HepG2 (cell line): ENCODE results near the gene LARP1. TPM values are rescaled to one million over a fixed set of nuclear protein-coding genes. Genes with fewer than 3 reads are reported as not detected.

Source experiments
- ASH2L ChIP-seq: fragments of 300-600, 200-600 bp; sonication (generic); IDR thresholded peaks from 2 replicates; pipeline ENCODE4 v1.7.0; 2017; ENCODE audit warnings: low read depth, mild to moderate bottlenecking, moderate library complexity, mixed read lengths, low read length; ENCODE audit not compliant: insufficient read length
- BCL6 ChIP-seq: IDR thresholded peaks from 2 replicates; pipeline ENCODE4 v1.6.1; 2016; ENCODE audit warnings: missing genetic modification reagents, missing compliant biosample characterization
- FOSL2 ChIP-seq: sonication (generic); formaldehyde crosslinking; IDR thresholded peaks from 2 replicates; pipeline ENCODE4 v1.4.0; 2020; ENCODE audit warnings: missing genetic modification reagents
- HES4 ChIP-seq: sonication (generic); formaldehyde crosslinking; IDR thresholded peaks from 2 replicates; pipeline ENCODE4 v1.9.0; 2021; ENCODE audit warnings: mild to moderate bottlenecking, missing genetic modification reagents, borderline replicate concordance
- HHEX ChIP-seq: IDR thresholded peaks from 2 replicates; pipeline ENCODE4 v1.6.1; 2016; ENCODE audit warnings: control low read depth
- HNRNPK ChIP-seq: fragments of 200-400 bp; formaldehyde crosslinking; IDR thresholded peaks from 2 replicates; pipeline ENCODE4 v1.6.1; 2018; ENCODE audit warnings: low read length, low read depth, moderate library complexity, mild to moderate bottlenecking; ENCODE audit not compliant: poor library complexity, severe bottlenecking
- HOXA3 ChIP-seq: sonication (generic); formaldehyde crosslinking; IDR thresholded peaks from 2 replicates; pipeline ENCODE4 v1.5.0; 2020; ENCODE audit warnings: missing genetic modification reagents
- MXD4 ChIP-seq: IDR thresholded peaks from 2 replicates; pipeline ENCODE4 v1.6.1; 2016; ENCODE audit warnings: mild to moderate bottlenecking, missing biosample characterization, missing genetic modification reagents
- NFKBIZ ChIP-seq: IDR thresholded peaks from 2 replicates; pipeline ENCODE4 v1.6.1; 2018; ENCODE audit warnings: missing genetic modification reagents, missing compliant biosample characterization
- RBFOX2 ChIP-seq: fragments of 200-400 bp; formaldehyde crosslinking; IDR thresholded peaks from 2 replicates; pipeline ENCODE4 v1.6.1; 2017; ENCODE audit warnings: low read depth, mild to moderate bottlenecking, low read length
- RFXAP ChIP-seq: sonication (generic); formaldehyde crosslinking; IDR thresholded peaks from 2 replicates; pipeline ENCODE4 v1.4.0; 2020; ENCODE audit warnings: missing genetic modification reagents, borderline replicate concordance
- RXRA ChIP-seq: sonication (generic); formaldehyde crosslinking; IDR thresholded peaks from 2 replicates; pipeline ENCODE4 v1.5.1; 2020; ENCODE audit warnings: missing genetic modification reagents
- SALL1 ChIP-seq: sonication (generic); formaldehyde crosslinking; IDR thresholded peaks from 2 replicates; pipeline ENCODE4 v1.8.0; 2022; ENCODE audit warnings: mild to moderate bottlenecking, missing genetic modification reagents
- THAP11 ChIP-seq: IDR thresholded peaks from 2 replicates; pipeline ENCODE4 v1.6.1; 2016; ENCODE audit warnings: missing biosample characterization, missing genetic modification reagents
- ZMYM2 ChIP-seq: sonication (generic); formaldehyde crosslinking; IDR thresholded peaks from 2 replicates; pipeline ENCODE4 v1.8.0; 2022; ENCODE audit warnings: mild to moderate bottlenecking, missing genetic modification reagents
- ZNF281 ChIP-seq: sonication (generic); formaldehyde crosslinking; IDR thresholded peaks from 2 replicates; pipeline ENCODE4 v1.4.0; 2020; ENCODE audit warnings: missing genetic modification reagents, borderline replicate concordance
- ZNF484 ChIP-seq: sonication (generic); formaldehyde crosslinking; IDR thresholded peaks from 2 replicates; pipeline ENCODE4 v1.5.1; 2020; ENCODE audit warnings: mild to moderate bottlenecking, low read depth, missing genetic modification reagents, borderline replicate concordance
- ZNF703 ChIP-seq: sonication (generic); formaldehyde crosslinking; IDR thresholded peaks from 2 replicates; pipeline ENCODE4 v1.5.1; 2020; ENCODE audit warnings: missing genetic modification reagents, mild to moderate bottlenecking, moderate library complexity, borderline replicate concordance
- ZNF724P ChIP-seq: sonication (generic); formaldehyde crosslinking; IDR thresholded peaks from 2 replicates; pipeline ENCODE4 v1.8.0; 2022; ENCODE audit warnings: missing genetic modification reagents, borderline replicate concordance
- ZNF766 ChIP-seq: sonication (generic); formaldehyde crosslinking; IDR thresholded peaks from 2 replicates; pipeline ENCODE4 v1.5.0; 2020; ENCODE audit warnings: missing genetic modification reagents, borderline replicate concordance
- ZNF841 ChIP-seq: sonication (generic); formaldehyde crosslinking; IDR thresholded peaks from 2 replicates; pipeline ENCODE4 v1.8.1; 2023; ENCODE audit warnings: missing genetic modification reagents, borderline replicate concordance
- polyA plus RNA-seq, 8 experiments: library from polyadenylated mRNA; depleted of rRNA in 3 of 8; stranded (reverse) in 7 of 8; unstranded in 1 of 8; fragments of >200 nt; fragmentation: Illumina TruSeq in 4 of 8; extraction: Trizol in 4 of 8; gene quantifications; 2 replicates each; pipeline versions ENCODE4 v1.2.1 to v1.2.3, GENCODE V29; 2011 to 2016; ENCODE audit warnings: low read depth in 4 of 8, missing spikeins in 1 of 8, mixed read lengths in 1 of 8; ENCODE audit not compliant: insufficient read depth in 1 of 8
- total RNA-seq, 5 experiments: library from RNA; depleted of rRNA; stranded (reverse); fragments of >200 nt; fragmentation: Illumina TruSeq; extraction: Trizol; gene quantifications; 2 replicates each; pipeline ENCODE4 v1.2.3, GENCODE V29; 2016; ENCODE audit warnings: low read depth in 1 of 5
- TF ChIP-seq, protein P1 (sequence below): sonication (generic); formaldehyde crosslinking; IDR thresholded peaks from 2 replicates; pipeline ENCODE4 v1.5.1; 2020; ENCODE audit warnings: mild to moderate bottlenecking, missing genetic modification reagents, moderate library complexity

The LARP1 gene
- total and polyA plus RNA-seq, 2 of the 13 experiments (the other 11 are each of a cell fraction or from before 2014, with no cell fraction given) = 45.2 to 61.4 TPM

GRCh38 chr5:154756868-154757813, 2.0 kb downstream of the LARP1 start (continued):
- TF ChIP-seq, protein P1, sequence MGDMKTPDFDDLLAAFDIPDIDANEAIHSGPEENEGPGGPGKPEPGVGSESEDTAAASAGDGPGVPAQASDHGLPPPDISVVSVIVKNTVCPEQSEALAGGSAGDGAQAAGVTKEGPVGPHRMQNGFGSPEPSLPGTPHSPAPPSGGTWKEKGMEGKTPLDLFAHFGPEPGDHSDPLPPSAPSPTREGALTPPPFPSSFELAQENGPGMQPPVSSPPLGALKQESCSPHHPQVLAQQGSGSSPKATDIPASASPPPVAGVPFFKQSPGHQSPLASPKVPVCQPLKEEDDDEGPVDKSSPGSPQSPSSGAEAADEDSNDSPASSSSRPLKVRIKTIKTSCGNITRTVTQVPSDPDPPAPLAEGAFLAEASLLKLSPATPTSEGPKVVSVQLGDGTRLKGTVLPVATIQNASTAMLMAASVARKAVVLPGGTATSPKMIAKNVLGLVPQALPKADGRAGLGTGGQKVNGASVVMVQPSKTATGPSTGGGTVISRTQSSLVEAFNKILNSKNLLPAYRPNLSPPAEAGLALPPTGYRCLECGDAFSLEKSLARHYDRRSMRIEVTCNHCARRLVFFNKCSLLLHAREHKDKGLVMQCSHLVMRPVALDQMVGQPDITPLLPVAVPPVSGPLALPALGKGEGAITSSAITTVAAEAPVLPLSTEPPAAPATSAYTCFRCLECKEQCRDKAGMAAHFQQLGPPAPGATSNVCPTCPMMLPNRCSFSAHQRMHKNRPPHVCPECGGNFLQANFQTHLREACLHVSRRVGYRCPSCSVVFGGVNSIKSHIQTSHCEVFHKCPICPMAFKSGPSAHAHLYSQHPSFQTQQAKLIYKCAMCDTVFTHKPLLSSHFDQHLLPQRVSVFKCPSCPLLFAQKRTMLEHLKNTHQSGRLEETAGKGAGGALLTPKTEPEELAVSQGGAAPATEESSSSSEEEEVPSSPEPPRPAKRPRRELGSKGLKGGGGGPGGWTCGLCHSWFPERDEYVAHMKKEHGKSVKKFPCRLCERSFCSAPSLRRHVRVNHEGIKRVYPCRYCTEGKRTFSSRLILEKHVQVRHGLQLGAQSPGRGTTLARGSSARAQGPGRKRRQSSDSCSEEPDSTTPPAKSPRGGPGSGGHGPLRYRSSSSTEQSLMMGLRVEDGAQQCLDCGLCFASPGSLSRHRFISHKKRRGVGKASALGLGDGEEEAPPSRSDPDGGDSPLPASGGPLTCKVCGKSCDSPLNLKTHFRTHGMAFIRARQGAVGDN = peak; percentile 44
- TF ChIP-seq HNRNPK = peak; percentile 96
- no peak for TF ChIP-seq THAP11
- 0 out of 2 replicates have a peak, but pooled peaks have one; percentile 46 for TF ChIP-seq MXD4
- TF ChIP-seq ZMYM2 (CRISPR knock-in tag) = no peak
- TF ChIP-seq FOSL2 (CRISPR knock-in tag) = no peak
- TF ChIP-seq RFXAP (CRISPR knock-in tag) = no peak
- no peak for TF ChIP-seq RXRA (CRISPR knock-in tag)
- no peak for TF ChIP-seq ZNF724P
- TF ChIP-seq HHEX (CRISPR knock-in tag) = no peak
- peak; percentile 38; the same call in 1 of the 2 replicates for TF ChIP-seq SALL1
- 0 out of 2 replicates have a peak, but pooled peaks have one; percentile 5 for TF ChIP-seq ZNF766 (CRISPR knock-in tag)
- no peak for TF ChIP-seq NFKBIZ
- peak; percentile 70 for TF ChIP-seq RBFOX2
- TF ChIP-seq ZNF841 (CRISPR knock-in tag) = no peak
- TF ChIP-seq ASH2L = peak; percentile 19
- no peak for TF ChIP-seq ZNF281
- TF ChIP-seq ZNF484 (CRISPR knock-in tag) = no peak
- no peak for TF ChIP-seq HOXA3 (CRISPR knock-in tag)
- no peak for TF ChIP-seq ZNF703 (CRISPR knock-in tag)
- TF ChIP-seq HES4 (CRISPR knock-in tag) = no peak
- no peak for TF ChIP-seq BCL6
